ENCODE results near the gene GLT8D2. TPM values are rescaled to one million over a fixed set of nuclear protein-coding genes. Genes with fewer than 3 reads are reported as not detected.

Gene GLT8D2
- total and polyA plus RNA-seq, 2 of the 13 experiments (the other 11 are each of a cell fraction or from before 2014, with no cell fraction given): not detected

DNA sequence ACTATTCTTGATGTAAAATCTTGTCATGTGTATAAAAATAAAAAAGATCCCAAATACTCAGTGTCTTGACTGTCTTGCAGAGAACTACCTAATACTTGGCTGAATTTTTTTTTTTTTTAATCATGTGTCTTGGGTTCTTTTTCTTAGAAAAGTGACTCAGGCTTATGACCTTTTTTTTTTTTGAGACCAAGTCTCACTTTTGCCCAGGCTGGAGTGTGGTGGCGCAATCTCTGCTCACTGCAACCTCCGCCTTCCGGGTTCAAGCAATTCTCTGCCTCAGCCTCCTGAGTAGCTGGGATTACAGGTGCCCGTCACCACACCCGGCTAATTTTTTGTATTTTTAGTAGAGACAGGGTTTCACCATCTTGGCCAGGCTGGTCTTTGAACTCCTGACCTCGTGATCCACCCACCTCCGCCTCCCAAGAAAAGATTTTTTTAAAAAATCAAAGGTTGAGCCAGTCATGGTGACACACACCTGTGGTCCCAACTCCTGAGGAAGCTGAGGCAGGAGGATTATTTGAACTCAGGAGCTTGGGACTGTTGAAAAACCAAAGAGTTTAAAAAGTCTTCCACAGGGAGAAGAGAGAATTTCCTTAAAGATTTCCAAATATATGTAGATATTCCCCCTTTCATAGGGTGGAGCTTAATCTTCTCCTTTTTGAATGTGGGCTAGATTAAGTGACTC, 102.0 kb downstream of the GLT8D2 start:
- TF ChIP-seq TBL1XR1 (IDR thresholded peaks at IDR 0.05; ENCODE audit: borderline replicate concordance, low read length, partially characterized antibody) (no peak), RBM22 (optimal IDR thresholded peaks at IDR 0.05; ENCODE audit: low read length) (peak; percentile 77), POLR2G (IDR thresholded peaks at IDR 0.05; ENCODE audit: low read depth, low read length) (0 out of 2 replicates have a peak, but pooled peaks have one; percentile 2), POLR2AphosphoS2 (IDR thresholded peaks at IDR 0.05; ENCODE audit: low read depth, low read length) (peak; percentile 50; the same call in 1 of the 2 replicates)
- no peak for ATAC-seq
- WGBS (ENCODE audit: low lambda C conversion rate): 95% methylated on average over 7 of the region's 7 CpGs
- Histone ChIP-seq H4K20me1 (ENCODE audit: insufficient read depth, low read length) (no peaks in the 10 kb centered on the region; the same call in 1 of the 2 replicates), H3K9ac (ENCODE audit: insufficient read depth, low read depth, low read length) (no peak overlapping the region), H3K4me2 (ENCODE audit: low read depth, low read length) (no peak overlapping the region), H3K4me1 (ENCODE audit: insufficient read depth, low read length) (no peaks in the 10 kb centered on the region), H2AFZ (ENCODE audit: low read length) (no peak overlapping the region), H3K9me3 (ENCODE audit: low read length) (no peaks in the 10 kb centered on the region), H3K4me3 (replicated peaks in 1 of 3; ENCODE audit: insufficient read depth in 1 of 3, low read depth in 2 of 3, low read length in 3 of 3) (no peak overlapping the region), H3K27me3 (ENCODE audit: control insufficient read depth in 1 of 2, insufficient read depth in 2 of 2, low read length in 2 of 2) (no peaks in the 10 kb centered on the region), H3K36me3 (replicated peaks in 1 of 2; ENCODE audit: control insufficient read depth in 1 of 2, insufficient read depth in 2 of 2, low read length in 2 of 2) (peaks cover 16 to 76% of the 10 kb centered on the region in 2 experiments), H3K79me2 (ENCODE audit: insufficient read depth, low read length) (no peaks in the 10 kb centered on the region), H3K27ac (ENCODE audit: extremely low read length, insufficient read depth, low read length) (no peak overlapping the region)
- POLR2A ChIA-PET: interaction anchor here (1.7 kb wide), 1 partner anchor 18 kb away, joined by 7 read pairs; the partner anchor contains the start of gene TDG
- FAIRE-seq: no peak
- BruUV-seq (replicated peaks): no TSS peak
- DNase-seq (ENCODE audit: low spot score): no peak
- in situ Hi-C loops (cut with HindIII; ENCODE audit: extremely low pct_ligation_motif_present, low pct_unique_long_range_greater_than_20kb): no loop called here
- CTCF ChIA-PET (ENCODE audit: low intra/inter-chr PET ratio, low total read pairs): no interaction called here
- intact Hi-C loops (cut with micrococcal nuclease; ENCODE audit: unreplicated experiment): no loop called here

GRCh38 chr12:103944964-103945363, 105.0 kb downstream of the GLT8D2 start:
- POLR2A ChIA-PET: interaction anchor here (0.7 to 1.2 kb wide), 4 partner anchors 9 to 21 kb away, joined by 3 to 4 read pairs (median 4); partner anchors contain the start of genes HSP90B1 and TDG
- no peaks in the 10 kb centered on the region for H3K27me3 ChIP-seq (ENCODE audit: control insufficient read depth in 1 of 2, insufficient read depth in 2 of 2, low read length in 2 of 2)
- H3K79me2 ChIP-seq (ENCODE audit: insufficient read depth, low read length): peaks cover 3% of the 10 kb centered on the region
- no peaks in the 10 kb centered on the region for H3K9me3 ChIP-seq (ENCODE audit: low read length)
- no peaks in the 10 kb centered on the region; the same call in 1 of the 2 replicates for H4K20me1 ChIP-seq (ENCODE audit: insufficient read depth, low read length)
- no TSS peak for BruUV-seq (replicated peaks)
- H3K27ac ChIP-seq (ENCODE audit: extremely low read length, insufficient read depth, low read length): no peak overlapping the region
- intact Hi-C loops (cut with micrococcal nuclease; ENCODE audit: unreplicated experiment) (no loop called here), in situ Hi-C loops (cut with HindIII; ENCODE audit: extremely low pct_ligation_motif_present, low pct_unique_long_range_greater_than_20kb) (no loop called here)
- WGBS (ENCODE audit: low lambda C conversion rate): 93% methylated on average over 3 of the region's 3 CpGs
- peaks cover 24 to 89% of the 10 kb centered on the region in 2 experiments for H3K36me3 ChIP-seq (replicated peaks in 1 of 2; ENCODE audit: control insufficient read depth in 1 of 2, insufficient read depth in 2 of 2, low read length in 2 of 2)
- ATAC-seq: no peak
- no peak overlapping the region for H2AFZ ChIP-seq (ENCODE audit: low read length)
- DNase-seq (ENCODE audit: low spot score): no peak
- no peaks in the 10 kb centered on the region for H3K4me1 ChIP-seq (ENCODE audit: insufficient read depth, low read length)
- H3K9ac ChIP-seq (ENCODE audit: insufficient read depth, low read depth, low read length): no peak overlapping the region
- no peak overlapping the region for H3K4me2 ChIP-seq (ENCODE audit: low read depth, low read length)
- no peak for FAIRE-seq
- CTCF ChIA-PET (ENCODE audit: low intra/inter-chr PET ratio, low total read pairs): no interaction called here
- H3K4me3 ChIP-seq (replicated peaks in 1 of 3; ENCODE audit: insufficient read depth in 1 of 3, low read depth in 2 of 3, low read length in 3 of 3): no peak overlapping the region
- no peak for TF ChIP-seq RARA (CRISPR knock-in tag; IDR thresholded peaks at IDR 0.05)
- no peak for TF ChIP-seq ZMAT3 (CRISPR knock-in tag; conservative IDR thresholded peaks at IDR 0.05)
- TF ChIP-seq LCORL (IDR thresholded peaks at IDR 0.05): no peak
- TF ChIP-seq LCORL (CRISPR knock-in tag; IDR thresholded peaks at IDR 0.05): no peak
- TF ChIP-seq ZNF615 (CRISPR knock-in tag; IDR thresholded peaks at IDR 0.05; ENCODE audit: borderline replicate concordance): no peak
- no peak for TF ChIP-seq ZNF724P (CRISPR knock-in tag; IDR thresholded peaks at IDR 0.05; ENCODE audit: borderline replicate concordance)
- TF ChIP-seq SNAPC5 (CRISPR knock-in tag; IDR thresholded peaks at IDR 0.05; ENCODE audit: borderline replicate concordance): no peak
- TF ChIP-seq ZNF207 (IDR thresholded peaks at IDR 0.05; ENCODE audit: borderline replicate concordance): no peak
- TF ChIP-seq NRL (CRISPR knock-in tag; IDR thresholded peaks at IDR 0.05; ENCODE audit: borderline replicate concordance): no peak
- TF ChIP-seq STAG1 (CRISPR knock-in tag; IDR thresholded peaks at IDR 0.05): no peak
- TF ChIP-seq MED1 (CRISPR knock-in tag; IDR thresholded peaks at IDR 0.05): no peak
- TF ChIP-seq ZEB1 (IDR thresholded peaks at IDR 0.05; ENCODE audit: insufficient replicate concordance, low read depth): no peak
- TF ChIP-seq, protein P1, sequence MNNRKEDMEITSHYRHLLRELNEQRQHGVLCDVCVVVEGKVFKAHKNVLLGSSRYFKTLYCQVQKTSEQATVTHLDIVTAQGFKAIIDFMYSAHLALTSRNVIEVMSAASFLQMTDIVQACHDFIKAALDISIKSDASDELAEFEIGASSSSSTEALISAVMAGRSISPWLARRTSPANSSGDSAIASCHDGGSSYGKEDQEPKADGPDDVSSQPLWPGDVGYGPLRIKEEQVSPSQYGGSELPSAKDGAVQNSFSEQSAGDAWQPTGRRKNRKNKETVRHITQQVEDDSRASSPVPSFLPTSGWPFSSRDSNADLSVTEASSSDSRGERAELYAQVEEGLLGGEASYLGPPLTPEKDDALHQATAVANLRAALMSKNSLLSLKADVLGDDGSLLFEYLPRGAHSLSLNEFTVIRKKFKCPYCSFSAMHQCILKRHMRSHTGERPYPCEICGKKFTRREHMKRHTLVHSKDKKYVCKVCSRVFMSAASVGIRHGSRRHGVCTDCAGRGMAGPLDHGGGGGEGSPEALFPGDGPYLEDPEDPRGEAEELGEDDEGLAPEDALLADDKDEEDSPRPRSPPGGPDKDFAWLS (CRISPR knock-in tag; IDR thresholded peaks at IDR 0.05; ENCODE audit: borderline replicate concordance): no peak
- no peak for TF ChIP-seq RXRB (CRISPR knock-in tag; IDR thresholded peaks at IDR 0.05; ENCODE audit: borderline replicate concordance)
- no peak for TF ChIP-seq DMAP1 (CRISPR knock-in tag; IDR thresholded peaks at IDR 0.05)
